ENCODE measurements around the gene TRIM65. TPM values are rescaled to one million over a fixed set of nuclear protein-coding genes. Genes with fewer than 3 reads are reported as not detected.

TRIM65 gene
- total and polyA plus RNA-seq, 2 of the 13 experiments (the other 11 are each of a cell fraction or from before 2014, with no cell fraction given), result 10.3 to 22.4 TPM

GRCh38 chr17:75869282-75870141, 27.2 kb downstream of the TRIM65 start (continued):
- peak; percentile 77; the same call in 1 of the 2 replicates for TF ChIP-seq ZNF609 (CRISPR knock-in tag; IDR thresholded peaks at IDR 0.05; ENCODE audit: borderline replicate concordance)
- TF ChIP-seq REL (CRISPR knock-in tag; conservative IDR thresholded peaks at IDR 0.05), result no peak
- TF ChIP-seq MEIS2 (CRISPR knock-in tag; IDR thresholded peaks at IDR 0.05), result 0 out of 2 replicates have a peak, but pooled peaks have one; percentile 32
- TF ChIP-seq ZC3H4 (CRISPR knock-in tag; IDR thresholded peaks at IDR 0.05; ENCODE audit: borderline replicate concordance), result peak; percentile 44
- peak; percentile 93 for TF ChIP-seq KLF6 (CRISPR knock-in tag; IDR thresholded peaks at IDR 0.05)
- 0 out of 2 replicates have a peak, but pooled peaks have one; percentile 18 for TF ChIP-seq ZFP37 (CRISPR knock-in tag; IDR thresholded peaks at IDR 0.05; ENCODE audit: borderline replicate concordance)
- TF ChIP-seq ZMYM2 (CRISPR knock-in tag; IDR thresholded peaks at IDR 0.05), result no peak
- peak; percentile 17; the same call in 1 of the 2 replicates for TF ChIP-seq ZNF550 (CRISPR knock-in tag; IDR thresholded peaks at IDR 0.05; ENCODE audit: borderline replicate concordance)
- peak; percentile 90; the same call in 1 of the 2 replicates for TF ChIP-seq DMAP1 (CRISPR knock-in tag; IDR thresholded peaks at IDR 0.05)
- peak; percentile 61 for TF ChIP-seq SKI (IDR thresholded peaks at IDR 0.05; ENCODE audit: partially characterized antibody)
- TF ChIP-seq ZNF749 (CRISPR knock-in tag; IDR thresholded peaks at IDR 0.05; ENCODE audit: borderline replicate concordance), result peak; percentile 83; the same call in 1 of the 2 replicates
- TF ChIP-seq ZNF772 (CRISPR knock-in tag; IDR thresholded peaks at IDR 0.05), result peak; percentile 57; the same call in 1 of the 2 replicates
- TF ChIP-seq SP140L (CRISPR knock-in tag; IDR thresholded peaks at IDR 0.05; ENCODE audit: borderline replicate concordance), result peak; percentile 48; the same call in 1 of the 2 replicates
- TF ChIP-seq ZNF792 (CRISPR knock-in tag; IDR thresholded peaks at IDR 0.05), result peak; percentile 87
- no peak for TF ChIP-seq ZC3H13 (CRISPR knock-in tag; IDR thresholded peaks at IDR 0.05)
- TF ChIP-seq ZBTB26 (CRISPR knock-in tag; IDR thresholded peaks at IDR 0.05; ENCODE audit: borderline replicate concordance), result peak; percentile 89; the same call in 1 of the 2 replicates
- TF ChIP-seq ZBTB42 (CRISPR knock-in tag; IDR thresholded peaks at IDR 0.05), result peak; percentile 86; the same call in 1 of the 2 replicates
- 0 out of 2 replicates have a peak, but pooled peaks have one; percentile 57 for TF ChIP-seq ZNF414 (CRISPR knock-in tag; IDR thresholded peaks at IDR 0.05)
- TF ChIP-seq MED1 (CRISPR knock-in tag; IDR thresholded peaks at IDR 0.05), result peak; percentile 86
- TF ChIP-seq FOXC1 (CRISPR knock-in tag; IDR thresholded peaks at IDR 0.05; ENCODE audit: borderline replicate concordance), result peak; percentile 53; the same call in 1 of the 2 replicates

All from HepG2 (cell line).